GM19467 (cell line): Measurements from ENCODE around the gene TFPI2.

Experiments used
- ATAC-seq: cut with Tn5 transposase; IDR thresholded peaks from one replicate; pipeline ENCODE4 v1.9.1; 2021; ENCODE audit warnings: mild to moderate bottlenecking, moderate library complexity; ENCODE audit not compliant: unreplicated experiment

The TFPI2 gene

GRCh38 chr7:93910076-93910994 lies 19.8 kb upstream of the TFPI2 start:
- ATAC-seq = no peak

DNA sequence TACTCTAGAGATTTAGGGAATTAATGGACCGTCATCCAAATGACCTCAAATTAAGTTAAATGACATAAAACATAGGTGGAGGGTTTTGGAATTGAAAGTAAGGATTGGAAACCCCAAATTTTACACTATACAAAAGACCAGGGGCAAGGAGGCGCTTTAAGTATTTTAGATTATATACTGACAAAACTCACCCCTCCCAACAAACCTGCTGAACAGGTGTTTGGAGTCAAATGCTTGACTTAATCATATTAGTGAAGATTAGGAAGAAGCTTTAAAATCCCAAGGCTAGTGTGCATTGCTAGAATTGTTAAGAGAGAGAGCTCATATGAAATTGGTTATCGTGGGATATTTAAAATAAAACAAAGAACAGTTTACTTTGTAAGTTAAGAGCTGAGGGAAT lies 15.7 kb upstream of the TFPI2 start, which contains the start of gene GNGT1:
GNGT1 (plus strand) TSS at position 301 of the 400 bp plus-strand sequence. CDS start 180 bp downstream, outside the sequence.
- ATAC-seq = no peak

GRCh38 chr7:93902777-93903423 lies 12.3 kb upstream of the TFPI2 start:
- ATAC-seq = no peak

DNA sequence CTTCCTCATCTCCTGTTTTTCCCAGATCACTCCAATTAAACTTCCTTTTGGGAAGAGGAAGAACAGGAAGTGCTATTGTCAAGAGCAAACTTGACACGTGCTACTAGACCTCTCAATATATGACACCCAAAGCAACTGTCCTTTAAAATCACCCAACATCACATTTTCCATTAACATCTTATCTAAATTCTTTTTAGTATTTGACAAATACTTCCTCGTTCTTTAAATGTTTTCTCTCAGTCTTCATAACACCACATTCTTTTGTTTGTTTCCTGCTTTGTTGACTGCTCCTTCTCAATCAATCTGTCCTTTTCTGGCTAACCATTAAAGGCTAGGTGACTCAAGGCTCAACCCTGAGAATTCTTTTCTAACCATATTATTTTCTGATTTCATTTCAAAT lies 7.1 kb upstream of the TFPI2 start:
- no peak for ATAC-seq

DNA sequence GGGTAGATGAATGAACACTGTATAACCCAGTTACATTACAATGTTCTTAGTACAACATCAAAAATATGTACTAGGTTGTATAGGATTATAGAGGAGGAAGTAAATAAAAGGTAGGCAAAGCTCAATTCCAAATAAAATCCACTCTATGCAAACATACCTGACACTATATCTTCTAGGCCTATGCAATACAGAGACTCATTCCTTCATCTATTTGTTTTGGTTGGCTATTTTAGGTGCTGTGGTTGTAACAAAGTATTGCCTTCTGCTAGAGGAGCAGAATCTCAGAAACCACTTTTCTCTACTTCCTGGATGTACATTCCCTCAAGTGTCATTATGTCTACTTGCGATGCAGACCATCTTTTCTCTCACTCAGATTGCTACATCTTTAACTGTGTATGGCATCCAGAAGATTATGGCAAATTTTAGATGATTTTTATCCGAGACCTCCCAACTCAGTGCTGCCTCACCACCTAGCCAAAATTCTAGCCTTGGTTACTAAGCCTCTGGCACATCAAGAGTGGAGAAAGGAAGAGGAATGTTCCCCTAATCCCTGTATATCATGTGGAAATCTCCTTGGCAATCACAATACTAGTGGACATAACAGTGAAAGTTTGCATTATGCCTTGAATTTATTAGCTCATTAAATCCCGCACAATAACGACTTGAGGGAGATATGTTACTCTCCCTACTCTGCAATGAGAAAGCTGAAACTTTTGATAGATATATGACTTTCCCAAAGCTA lies 5.5 kb upstream of the TFPI2 start:
- no peak for ATAC-seq

DNA sequence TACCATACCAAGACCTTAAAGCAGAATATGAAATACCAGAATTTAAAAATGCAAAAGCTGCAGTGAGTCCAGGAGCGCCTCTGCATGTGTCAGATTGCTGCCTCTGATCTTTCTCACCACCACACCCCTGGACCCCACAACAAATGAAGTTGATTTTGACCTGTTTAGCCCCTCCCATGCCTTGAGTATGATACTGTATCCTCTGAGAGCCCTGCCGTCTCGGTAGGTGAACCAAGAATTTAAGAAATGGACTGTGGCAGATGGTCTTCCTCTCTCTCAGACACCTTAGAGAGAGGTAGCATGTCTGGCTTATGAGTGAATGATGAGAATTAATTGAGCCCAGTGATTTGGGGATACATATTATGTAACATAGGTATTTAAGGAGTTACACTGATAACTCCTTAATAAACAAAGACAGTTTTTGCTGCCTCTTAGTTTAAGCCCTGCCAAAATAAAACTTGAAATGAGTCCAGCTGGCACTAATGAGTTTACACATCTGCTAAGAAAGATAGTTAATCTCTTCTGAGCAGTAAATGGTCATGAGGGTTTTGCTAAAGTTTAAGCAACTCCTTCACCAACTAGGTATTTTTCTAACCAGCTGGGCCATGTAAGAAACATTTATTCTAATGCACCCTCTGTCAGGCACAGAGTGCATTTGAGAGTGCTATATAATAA lies 4.5 kb upstream of the TFPI2 start:
- no peak for ATAC-seq

GRCh38 chr7:93894426-93894825 lies 3.9 kb upstream of the TFPI2 start:
- no peak for ATAC-seq

DNA sequence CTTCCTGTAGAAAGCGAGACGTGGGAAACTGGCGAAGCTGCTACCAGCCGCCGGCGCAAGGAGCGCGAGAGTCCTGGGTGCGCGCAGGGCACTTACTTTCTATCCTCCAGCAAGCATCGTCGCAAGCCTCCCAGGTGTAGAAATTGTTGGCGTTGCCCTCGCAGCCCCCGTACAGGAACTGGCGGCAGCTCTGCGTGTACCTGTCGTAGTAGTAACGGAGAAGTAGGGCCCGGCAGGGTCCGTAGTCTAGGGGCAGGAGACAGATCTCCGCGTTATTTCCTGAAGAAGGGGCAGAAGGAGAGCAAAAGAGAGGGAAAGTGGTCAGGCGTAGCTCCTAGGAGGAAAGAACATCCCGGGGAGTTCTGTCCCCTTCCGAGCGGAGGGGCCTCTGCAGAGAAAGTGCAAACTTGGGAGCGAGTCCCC lies 501 bp downstream of the TFPI2 start:
- no peak for ATAC-seq

- no peak for ATAC-seq
Measured at GRCh38 chr7:93889261-93889660, 1.3 kb downstream of the TFPI2 start.

GRCh38 chr7:93884541-93884940 lies 6.0 kb downstream of the TFPI2 start:
- no peak for ATAC-seq

- ATAC-seq = no peak
Measured at GRCh38 chr7:93883917-93884345, 6.6 kb downstream of the TFPI2 start.

- ATAC-seq = no peak
Measured at GRCh38 chr7:93883078-93883916, 7.3 kb downstream of the TFPI2 start.

DNA sequence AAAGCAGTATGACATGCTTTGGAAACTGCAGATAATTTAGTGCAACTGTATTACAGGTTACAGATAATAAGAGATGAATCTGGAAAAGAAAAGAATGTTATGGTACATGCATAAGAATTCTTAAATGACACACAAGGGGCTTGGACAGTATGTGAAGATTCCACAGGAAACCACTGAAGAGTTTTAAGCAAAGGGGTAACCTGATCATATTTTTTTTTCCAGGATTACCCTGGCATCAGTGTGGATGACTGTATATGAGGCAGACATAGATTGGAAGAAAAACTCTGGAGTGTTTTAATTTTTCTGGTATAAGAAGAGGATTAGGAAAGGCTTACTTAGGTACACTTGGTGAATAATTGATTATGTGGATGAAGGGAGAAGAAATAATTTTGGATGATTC lies 8.1 kb downstream of the TFPI2 start:
- ATAC-seq = no peak

DNA sequence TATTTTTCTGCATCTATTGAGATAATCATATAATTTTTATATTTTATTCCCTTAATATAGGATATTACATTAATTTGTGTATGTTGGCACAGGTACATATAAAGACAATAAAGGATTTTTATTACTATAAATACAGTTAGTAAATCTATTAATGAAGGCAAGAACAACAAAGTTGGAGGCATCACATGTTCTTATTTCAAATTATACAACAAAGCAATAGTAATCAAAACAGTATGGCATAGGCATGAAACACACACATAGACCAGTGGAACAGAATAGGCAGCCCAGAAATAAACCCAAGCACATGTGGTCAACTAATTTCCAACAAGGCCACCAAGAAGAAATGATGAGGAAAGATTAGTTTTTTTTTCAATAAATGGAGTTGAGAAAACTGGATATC lies 11.2 kb downstream of the TFPI2 start:
- ATAC-seq = no peak

GRCh38 chr7:93877742-93878141 lies 12.8 kb downstream of the TFPI2 start:
- ATAC-seq = no peak

DNA sequence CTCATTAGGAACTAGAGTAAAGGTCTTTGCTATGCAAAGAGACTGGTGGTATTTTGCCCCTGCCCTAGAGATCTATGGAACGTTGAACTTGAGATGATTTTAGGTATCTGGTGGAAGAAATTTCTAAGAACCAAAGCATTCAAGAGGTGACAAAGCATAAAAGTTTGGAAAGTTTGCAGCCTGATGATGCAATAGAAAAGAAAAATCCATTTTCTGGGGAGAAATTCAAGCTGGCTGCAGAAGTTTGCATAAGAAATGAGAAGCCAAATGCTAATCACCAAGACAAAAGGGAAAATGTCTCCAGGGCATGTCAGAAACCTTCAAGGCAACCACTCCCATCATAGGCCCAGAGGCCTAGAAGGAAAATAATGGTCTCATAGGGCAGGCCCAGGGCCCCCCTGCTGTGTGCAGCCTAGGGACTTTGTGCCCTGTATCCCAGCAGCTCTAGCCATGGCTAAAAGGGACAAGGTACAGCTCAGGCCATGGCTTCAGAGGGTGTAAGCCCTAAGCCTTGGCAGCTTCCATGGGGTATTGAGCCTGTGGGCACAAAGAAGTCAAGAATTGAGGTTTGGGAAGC lies 16.5 kb downstream of the TFPI2 start:
- no peak for ATAC-seq

DNA sequence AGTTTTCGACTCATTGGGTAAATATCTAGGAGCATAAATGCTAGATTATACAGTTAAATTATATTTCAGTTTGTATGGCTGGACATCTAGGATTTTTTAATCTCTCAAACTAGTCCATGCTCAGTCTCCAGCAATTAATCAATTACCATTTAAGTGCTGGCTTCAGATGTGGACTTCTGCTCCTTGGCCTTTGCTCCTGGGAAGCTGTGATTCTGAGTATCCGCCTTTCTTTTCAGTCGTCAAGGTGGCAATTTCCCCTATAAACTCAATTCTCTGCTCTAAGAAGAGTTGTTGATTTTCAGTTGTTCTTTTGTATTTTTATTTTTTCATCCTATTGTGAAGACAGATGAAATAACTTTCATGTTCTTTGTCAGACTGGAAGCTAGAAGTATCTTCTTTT lies 23.7 kb downstream of the TFPI2 start:
- no peak for ATAC-seq

DNA sequence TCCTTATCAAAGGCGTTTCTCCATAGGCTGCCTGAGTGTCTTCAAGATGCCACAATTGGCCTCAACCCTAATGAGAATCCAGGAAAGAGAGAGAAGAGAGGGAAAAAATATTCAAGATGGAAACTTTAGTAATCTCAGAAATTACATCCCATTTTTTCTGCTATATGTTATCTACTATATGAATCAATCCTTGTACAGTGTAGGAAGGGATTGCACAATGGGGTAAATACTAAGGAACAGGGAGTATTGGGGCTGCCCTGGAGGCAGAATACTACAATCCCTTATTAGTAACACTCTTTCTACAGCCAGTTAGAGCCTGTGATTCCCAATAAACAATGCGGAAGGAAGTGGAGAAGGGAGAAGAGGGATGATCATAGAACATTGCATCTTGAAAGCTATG lies 27.9 kb downstream of the TFPI2 start:
- no peak for ATAC-seq

GRCh38 chr7:93861325-93861949 lies 29.1 kb downstream of the TFPI2 start:
- ATAC-seq = no peak
